NT2/D1 (cell line): Measurements from ENCODE around the gene TPD52L2.

Experiments
- YY1 ChIP-seq: IDR thresholded peaks from 2 replicates; pipeline ENCODE4 v1.6.1; 2011; ENCODE audit not compliant: insufficient read length, insufficient read depth
- ZNF274 ChIP-seq: IDR thresholded peaks from 2 replicates; pipeline ENCODE4 v1.6.1; 2011; ENCODE audit warnings: mild to moderate bottlenecking, low read depth, low read length

GRCh38 chr20:63828545-63828944 is 36.5 kb upstream of the TPD52L2 start:
- TF ChIP-seq ZNF274 (no peak), YY1 (no peak)
